Measurements from ENCODE around the gene SLC22A7. TPM values are rescaled to one million over a fixed set of nuclear protein-coding genes. Genes with fewer than 3 reads are reported as not detected.
A peak's percentile ranks its signal among the peaks of the same experiment; 100 is the strongest.

The SLC22A7 gene
- total and polyA plus RNA-seq, 2 donors (not counting 1 experiment from before 2014, with no cell fraction given), result not detected

- Mint-ChIP-seq H3K4me3 (peak overlapping the region; percentile 39), H3K9me3 (ENCODE audit: insufficient read depth) (no peaks in the 10 kb centered on the region), H3K4me1 (peaks cover 25% of the 10 kb centered on the region), H3K27me3 (peaks cover 41% of the 10 kb centered on the region), H3K27ac (peak overlapping the region; percentile 10)
- Histone ChIP-seq H3K27ac (ENCODE audit: low read length in 2 of 2) (no peak overlapping the region), H2AFZ (ENCODE audit: insufficient read depth, low read depth, low read length, poor library complexity, severe bottlenecking) (no peak overlapping the region), H3K36me3 (replicated peaks in 1 of 2; ENCODE audit: control extremely low read depth in 1 of 2, control insufficient read depth in 1 of 2, extremely low read depth in 1 of 2, insufficient read depth in 2 of 2, low read length in 1 of 2) (no peaks in the 10 kb centered on the region), H3K4me3 (ENCODE audit: control extremely low read depth in 1 of 5, extremely low read depth in 1 of 5, insufficient read depth in 1 of 5, low read depth in 2 of 5, low read length in 4 of 5) (no peak overlapping the region), H3K4me2 (replicated peaks; ENCODE audit: low read depth, low read length, poor library complexity, severe bottlenecking) (no peak overlapping the region), H4K20me1 (ENCODE audit: control insufficient read depth, insufficient read depth, low read length, poor library complexity, severe bottlenecking) (peaks cover 5% of the 10 kb centered on the region), H3K27me3 (replicated peaks in 1 of 4; ENCODE audit: control extremely low read depth in 1 of 4, control insufficient read depth in 3 of 4, insufficient read depth in 4 of 4, low read length in 3 of 4) (peaks cover 0 to 28% (median 13%) of the 10 kb centered on the region in 4 experiments), H3K9ac (ENCODE audit: low read length) (no peak overlapping the region), H3K9me3 (ENCODE audit: control extremely low read depth in 1 of 3, control insufficient read depth in 2 of 3, insufficient read depth in 1 of 3, low read length in 2 of 3) (no peaks in the 10 kb centered on the region), H3K79me2 (ENCODE audit: control insufficient read depth, insufficient read depth, low read length) (no peaks in the 10 kb centered on the region), H3K4me1 (ENCODE audit: control insufficient read depth in 2 of 2, insufficient read depth in 2 of 2, low read length in 2 of 2) (peaks cover 21 to 24% of the 10 kb centered on the region in 2 donors)
- intact Hi-C loops (cut with micrococcal nuclease), result no loop called here
- CTCF ChIA-PET, result no interaction called here
- POLR2A ChIA-PET, result no interaction called here
- WGBS (ENCODE audit: insufficient coverage), result 89% methylated on average over 8 of the region's 13 CpGs
- ATAC-seq (ENCODE audit: low read depth), result no peak
- TF ChIP-seq CTCF (IDR thresholded peaks at IDR 0.05), result no peak
- TF ChIP-seq EZH2 (IDR thresholded peaks at IDR 0.05; ENCODE audit: borderline replicate concordance, insufficient read depth, low read depth, low read length, poor library complexity, severe bottlenecking), result no peak
- DNase-seq, result no peak
These were observed 20.2 kb upstream of the SLC22A7 start for GRCh38 chr6:43277643-43278523.

- Mint-ChIP-seq H3K27me3 (peaks cover 41% of the 10 kb centered on the region), H3K4me3 (no peak overlapping the region), H3K27ac (no peak overlapping the region), H3K4me1 (peaks cover 21% of the 10 kb centered on the region), H3K9me3 (ENCODE audit: insufficient read depth) (no peaks in the 10 kb centered on the region)
- WGBS (ENCODE audit: insufficient coverage), result 69% methylated on average over 3 of the region's 4 CpGs
- TF ChIP-seq EZH2 (IDR thresholded peaks at IDR 0.05; ENCODE audit: borderline replicate concordance, insufficient read depth, low read depth, low read length, poor library complexity, severe bottlenecking) (no peak), CTCF (IDR thresholded peaks at IDR 0.05) (no peak)
- Histone ChIP-seq H3K4me1 (ENCODE audit: control insufficient read depth in 2 of 2, insufficient read depth in 2 of 2, low read length in 2 of 2) (peaks cover 21 to 24% of the 10 kb centered on the region in 2 donors), H2AFZ (ENCODE audit: insufficient read depth, low read depth, low read length, poor library complexity, severe bottlenecking) (no peak overlapping the region), H3K4me3 (ENCODE audit: control extremely low read depth in 1 of 5, extremely low read depth in 1 of 5, insufficient read depth in 1 of 5, low read depth in 2 of 5, low read length in 4 of 5) (no peak overlapping the region), H3K9me3 (ENCODE audit: control extremely low read depth in 1 of 3, control insufficient read depth in 2 of 3, insufficient read depth in 1 of 3, low read length in 2 of 3) (no peaks in the 10 kb centered on the region), H3K4me2 (replicated peaks; ENCODE audit: low read depth, low read length, poor library complexity, severe bottlenecking) (no peak overlapping the region), H3K27ac (ENCODE audit: low read length in 2 of 2) (no peak overlapping the region), H3K36me3 (replicated peaks in 1 of 2; ENCODE audit: control extremely low read depth in 1 of 2, control insufficient read depth in 1 of 2, extremely low read depth in 1 of 2, insufficient read depth in 2 of 2, low read length in 1 of 2) (no peaks in the 10 kb centered on the region), H3K79me2 (ENCODE audit: control insufficient read depth, insufficient read depth, low read length) (no peaks in the 10 kb centered on the region), H3K27me3 (replicated peaks in 1 of 4; ENCODE audit: control extremely low read depth in 1 of 4, control insufficient read depth in 3 of 4, insufficient read depth in 4 of 4, low read length in 3 of 4) (peaks cover 0 to 34% (median 14%) of the 10 kb centered on the region in 4 experiments), H4K20me1 (ENCODE audit: control insufficient read depth, insufficient read depth, low read length, poor library complexity, severe bottlenecking) (peaks cover 5% of the 10 kb centered on the region), H3K9ac (ENCODE audit: low read length) (no peak overlapping the region)
- intact Hi-C loops (cut with micrococcal nuclease), result no loop called here
- ATAC-seq (ENCODE audit: low read depth), result no peak
- ChIA-PET POLR2A (no interaction called here), CTCF (no interaction called here)
- no peak for DNase-seq
These were observed 19.5 kb upstream of the SLC22A7 start for GRCh38 chr6:43278524-43279078.

Data from B cell (primary cell).